Fibroblast of skin of back (primary cell): ENCODE results near the gene ELMOD3.
"Not testable (repeated sequence)": the region's sequence is repeated elsewhere in the genome, so short reads cannot be mapped to it uniquely, and the experiment has no call there.

Experiments used
- DNase-seq: peaks from one replicate; pipeline ENCODE4 v3.0.0-alpha.2; 2013

Gene ELMOD3

DNA sequence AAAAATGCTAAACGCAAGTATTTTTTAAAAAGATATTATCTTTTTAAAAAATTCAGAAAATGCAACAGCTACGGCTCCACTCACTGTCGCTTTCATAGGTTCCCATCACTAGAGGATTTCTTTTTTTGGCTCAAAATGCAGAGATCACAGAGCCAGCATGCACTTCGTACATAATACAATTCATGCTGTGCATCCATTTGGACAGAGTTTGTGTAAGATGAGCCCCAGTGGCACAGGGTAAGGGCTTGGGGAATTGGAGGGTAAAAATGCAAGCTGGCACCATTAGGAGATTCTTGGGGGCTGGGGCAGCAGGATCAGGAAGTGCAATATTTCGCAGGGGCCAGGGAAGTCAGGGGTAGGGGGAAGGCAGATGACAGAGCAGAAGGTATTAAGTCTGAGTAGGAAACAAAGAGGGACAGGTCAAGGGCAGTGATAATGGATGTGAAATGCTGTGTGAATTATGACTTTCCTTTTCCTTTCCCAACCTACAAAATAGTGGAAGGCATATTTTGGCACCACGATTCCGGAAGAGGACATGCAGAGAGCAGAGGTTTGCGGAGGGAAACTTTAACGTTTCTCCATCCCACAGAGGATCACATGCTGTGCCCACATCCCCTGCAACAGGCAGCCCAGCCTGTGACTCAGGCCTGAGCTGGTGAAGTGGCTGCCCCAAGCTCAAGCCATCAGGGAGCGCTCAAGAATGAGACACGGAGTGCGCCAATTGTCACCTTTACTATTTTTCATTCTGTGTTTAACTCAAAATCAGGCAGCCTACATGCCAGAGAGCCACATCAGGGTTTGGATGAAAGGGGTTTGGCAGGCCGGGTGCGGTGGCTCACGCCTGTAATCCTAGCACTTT is 50.9 kb downstream of the ELMOD3 start:
- peak; percentile 79 for DNase-seq

DNA sequence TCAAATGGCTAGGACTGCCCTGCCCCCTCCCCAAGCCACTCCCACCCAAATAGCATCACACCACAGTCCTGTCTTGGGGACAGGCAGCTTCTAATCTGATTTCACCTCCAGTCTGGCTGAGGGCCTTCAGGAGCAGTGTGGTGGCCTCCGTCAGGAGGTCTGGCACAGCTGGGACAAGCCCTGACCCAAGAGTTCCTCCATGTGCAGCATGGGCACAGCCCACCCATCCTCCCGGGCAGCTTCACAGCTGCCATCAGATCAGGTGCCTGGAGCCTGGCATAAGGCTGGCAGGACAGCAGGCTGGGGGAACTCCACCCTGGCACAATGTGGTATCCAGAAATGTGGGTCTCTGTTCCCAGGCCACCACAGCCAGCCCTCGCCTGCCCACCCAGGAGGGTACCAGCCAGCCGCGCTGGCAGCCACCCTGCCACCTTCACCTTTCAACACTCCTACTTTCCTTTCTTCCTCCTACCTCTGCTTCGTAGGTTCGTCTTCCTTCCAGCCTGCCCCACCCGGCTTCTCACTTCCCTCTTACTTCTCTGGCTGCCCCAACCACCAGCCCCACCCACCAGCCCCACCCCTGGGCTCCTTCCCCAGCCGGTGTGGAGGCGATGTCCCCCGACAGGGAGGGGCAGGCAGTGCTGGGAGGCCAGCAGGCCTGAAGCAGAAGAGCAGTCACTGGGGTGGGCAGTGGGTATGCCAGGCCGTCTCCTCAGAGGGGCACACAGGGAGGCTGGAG is 55.4 kb downstream of the ELMOD3 start, which contains the start of gene CAPG:
TSS of gene CAPG (minus strand) at position 522 of the 739 bp plus-strand sequence. CDS start 8,221 bp downstream, outside the sequence.
- DNase-seq: no peak

DNA sequence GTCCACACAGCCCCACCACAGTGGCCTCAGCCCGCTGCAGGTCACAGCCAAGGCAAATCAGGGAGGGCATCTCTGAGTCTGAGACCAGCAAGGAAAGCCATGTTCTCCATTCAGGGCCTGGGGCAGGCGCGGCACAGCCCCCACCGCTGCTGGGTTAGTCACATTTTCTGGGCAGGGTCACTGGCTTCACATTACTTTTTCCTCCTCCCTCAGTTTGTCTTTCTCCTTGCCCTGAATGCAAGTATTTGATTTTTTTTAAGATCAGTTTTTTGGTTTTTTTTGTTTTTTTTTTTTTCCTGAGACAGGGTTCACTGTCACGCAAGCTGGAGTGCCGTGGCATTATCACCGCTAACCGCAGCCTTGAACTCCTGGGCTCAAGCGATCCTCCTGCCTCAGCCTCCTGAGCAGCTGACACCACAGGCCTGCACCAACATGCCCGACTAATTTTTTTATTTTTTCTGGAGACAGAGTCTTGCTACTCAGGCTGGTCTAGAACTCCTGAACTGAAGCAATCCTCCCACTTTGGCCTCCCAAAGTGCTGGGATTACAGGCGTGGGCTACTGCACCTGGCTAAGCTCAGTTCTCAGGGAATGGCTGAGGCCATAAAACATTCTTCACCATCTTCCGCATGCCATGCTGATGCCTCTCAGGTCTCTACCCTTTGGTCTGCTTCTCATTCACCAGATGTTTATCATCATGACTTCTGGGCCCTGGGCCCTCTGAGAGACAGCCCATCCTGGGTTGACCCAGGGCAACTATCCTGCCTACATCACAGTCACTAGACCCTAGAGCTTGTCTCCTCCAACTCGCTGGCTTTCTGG is 56.2 kb downstream of the ELMOD3 start:
- DNase-seq: no peak

GRCh38 chr2:85411405-85411748 is 56.8 kb downstream of the ELMOD3 start:
- DNase-seq: no peak

DNA sequence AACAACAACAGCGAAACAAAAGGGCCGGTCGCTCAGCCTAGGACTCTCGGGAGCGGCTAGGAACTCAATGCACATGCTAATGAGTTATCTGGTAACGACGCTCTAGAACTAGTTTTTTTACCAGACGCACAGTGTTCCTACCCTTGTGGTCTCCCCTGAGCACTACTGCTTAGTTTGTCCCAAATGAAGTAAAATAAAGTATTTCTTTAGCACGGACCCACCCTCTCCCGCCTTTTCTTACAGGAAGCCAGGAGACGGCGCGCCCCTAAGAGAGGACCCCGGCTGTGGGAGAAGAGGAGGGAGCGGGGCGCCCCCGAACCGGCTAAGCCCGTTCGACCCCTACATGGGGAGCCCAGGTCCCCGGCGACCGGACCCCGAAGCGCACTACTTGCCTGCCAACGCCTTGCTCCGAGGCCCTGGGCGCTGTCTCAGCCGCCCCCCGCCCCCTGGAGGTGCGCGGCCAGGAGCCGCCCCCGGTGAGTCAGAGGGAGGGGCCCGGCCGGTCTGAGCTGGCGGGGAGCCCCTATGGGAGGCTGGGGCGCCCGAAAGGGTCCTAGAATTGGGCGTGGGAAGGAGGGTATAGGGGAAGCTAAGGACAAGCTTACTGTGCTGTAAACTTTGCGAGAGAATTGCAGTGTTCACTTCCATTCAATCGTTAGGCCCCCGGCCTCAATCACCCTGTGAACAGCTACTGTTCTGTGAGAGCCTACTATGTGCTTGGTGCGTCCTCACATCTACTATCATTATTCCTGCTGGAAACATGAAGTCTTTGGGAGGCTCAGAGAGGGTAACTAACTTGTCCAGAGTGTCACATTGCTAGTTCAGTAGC is 59.2 kb downstream of the ELMOD3 start:
- peak; percentile 46 for DNase-seq

DNA sequence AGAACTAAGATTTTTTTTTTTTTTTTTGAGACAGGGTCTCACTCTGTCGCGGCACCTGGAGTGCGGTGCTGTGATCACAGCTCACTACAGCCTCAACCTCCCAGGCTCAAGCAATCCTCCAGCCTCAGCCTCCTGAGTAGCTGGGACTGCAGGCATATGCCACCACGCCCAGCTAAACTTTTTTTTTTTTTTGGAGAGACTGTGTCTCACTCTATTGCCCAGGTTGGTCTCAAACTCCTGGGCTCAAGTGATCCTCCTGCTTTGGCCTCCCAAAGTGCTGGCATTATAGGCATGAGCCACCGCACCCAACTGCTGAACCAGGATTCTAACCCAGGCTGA is 59.8 kb downstream of the ELMOD3 start:
- DNase-seq: not testable (repeated sequence)

GRCh38 chr2:85414761-85415553 is 60.4 kb downstream of the ELMOD3 start:
- DNase-seq: no peak

- no peak for DNase-seq
Measured at GRCh38 chr2:85415980-85416650, 61.5 kb downstream of the ELMOD3 start.

DNA sequence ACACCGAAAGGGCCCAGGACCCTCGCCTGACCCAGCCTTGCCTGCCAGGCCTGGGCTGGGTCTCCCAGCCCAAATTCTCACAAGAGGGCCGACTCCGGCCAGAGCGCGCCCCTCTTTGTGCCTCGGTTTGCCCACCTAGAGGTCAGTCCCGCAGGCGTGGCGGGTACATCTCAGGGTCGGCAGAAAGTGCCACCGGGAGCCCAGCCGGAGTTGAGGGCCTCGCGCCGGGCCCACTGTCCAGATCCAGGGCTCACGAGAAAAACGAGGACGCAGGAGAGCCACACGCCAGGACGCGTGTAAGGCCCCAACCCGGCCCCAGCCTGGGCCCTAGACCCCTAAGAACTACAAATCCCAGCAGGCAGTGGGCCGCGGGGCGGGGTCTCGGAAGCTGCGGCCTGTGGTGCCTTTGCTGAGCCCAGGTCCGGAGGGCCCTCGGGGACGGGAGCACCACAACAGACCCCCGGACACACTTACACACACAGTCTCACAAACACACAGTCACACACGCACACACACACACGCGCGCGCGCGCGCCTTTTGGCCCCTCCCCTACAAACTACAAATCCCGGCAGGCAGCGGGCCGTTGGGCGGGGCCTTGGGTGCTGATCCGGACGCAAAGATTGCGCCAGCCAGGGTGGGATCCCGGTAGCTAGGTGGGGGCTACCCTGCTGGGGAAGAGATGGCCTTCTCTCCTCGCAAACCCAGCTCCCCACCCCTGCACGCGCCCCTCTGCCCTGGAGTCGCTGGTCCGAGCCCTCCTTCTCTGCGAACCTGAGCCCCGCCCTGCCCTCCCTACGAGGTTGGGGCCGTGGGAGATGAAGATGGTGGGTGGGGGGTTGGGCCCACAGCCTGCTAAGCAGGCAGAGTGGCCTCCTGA is 63.8 kb downstream of the ELMOD3 start, which contains the start of gene SH2D6:
TSS of gene SH2D6 (plus strand) at position 583 of the 877 bp plus-strand sequence. CDS start 10,752 bp downstream, outside the sequence.
- DNase-seq: peak; percentile 89

DNA sequence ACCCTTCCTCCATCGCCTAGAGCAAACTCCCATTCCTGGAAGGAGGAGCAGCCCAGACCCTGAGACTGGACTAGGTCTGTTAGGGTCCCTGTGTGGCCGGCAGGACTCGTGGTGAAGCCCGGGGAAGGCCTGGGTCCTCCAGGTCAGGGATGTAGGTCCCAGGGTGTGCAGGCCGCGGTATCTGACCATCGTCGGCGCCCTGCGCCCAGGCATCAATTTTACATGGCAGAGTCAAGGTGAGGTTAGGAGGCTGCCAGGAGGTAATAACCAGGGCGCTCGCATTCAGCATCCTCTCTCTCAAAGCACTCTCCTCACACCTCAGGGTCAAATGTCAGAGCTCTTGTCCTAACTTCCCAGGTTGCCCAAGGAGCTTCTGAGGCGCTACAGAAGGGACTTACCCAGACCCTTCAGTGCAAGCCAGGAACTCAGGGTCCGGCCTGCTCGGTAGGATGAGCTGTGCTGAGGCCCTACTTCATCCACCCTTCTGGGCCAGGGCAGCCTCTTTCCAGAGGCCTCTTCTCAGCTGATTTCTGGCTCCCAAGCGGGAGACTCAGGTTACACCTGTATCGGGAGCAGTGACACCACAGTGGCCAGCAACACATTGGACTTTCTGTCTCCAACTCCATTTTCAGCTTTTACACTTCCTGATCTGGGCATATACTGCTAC is 64.6 kb downstream of the ELMOD3 start:
- DNase-seq: no peak

GRCh38 chr2:85420536-85421259 is 66.1 kb downstream of the ELMOD3 start:
- DNase-seq: peak; percentile 80

DNA sequence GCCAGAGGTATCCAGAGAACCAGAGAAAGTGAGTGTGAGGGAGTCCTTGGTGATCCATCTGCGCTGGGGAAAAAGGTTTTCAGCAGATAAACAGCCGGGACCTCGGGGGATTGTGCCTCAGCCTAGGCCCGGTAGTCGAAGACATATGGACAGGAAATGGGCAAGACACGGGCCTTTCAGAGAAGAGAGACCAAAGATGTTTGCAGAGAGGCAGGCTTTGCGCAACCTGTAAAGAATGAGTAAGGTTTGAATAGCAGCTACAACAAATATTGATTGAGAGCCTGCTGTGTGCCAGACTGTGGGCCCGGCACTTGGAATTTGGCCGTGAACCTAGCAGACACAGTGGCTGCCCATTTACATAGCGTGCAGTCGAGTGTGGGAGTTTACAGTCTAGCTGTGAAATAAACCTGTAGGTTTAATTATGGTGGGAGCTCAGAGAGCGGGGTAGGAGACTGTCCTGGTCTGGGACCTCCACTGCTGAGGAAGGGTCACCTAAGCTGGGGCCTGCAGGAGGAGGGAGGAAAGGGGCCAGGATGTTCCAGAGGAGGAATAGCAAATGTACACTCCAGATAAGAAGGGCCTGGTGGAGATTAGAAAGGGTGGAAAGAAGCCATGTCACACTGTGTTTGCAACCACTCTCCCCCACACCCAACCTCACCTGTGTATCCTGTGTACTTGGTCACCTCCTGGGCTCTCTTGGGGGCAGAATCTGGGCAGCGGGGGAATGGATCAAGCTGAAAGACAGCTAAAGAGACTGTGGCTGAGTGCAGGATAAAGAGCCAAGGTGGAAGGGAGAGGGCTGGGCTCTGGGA is 66.9 kb downstream of the ELMOD3 start:
- DNase-seq: peak; percentile 28

- DNase-seq: no peak
Measured at GRCh38 chr2:85422072-85422457, 67.5 kb downstream of the ELMOD3 start.

- DNase-seq: no peak
Measured at GRCh38 chr2:85423525-85423924, 69.0 kb downstream of the ELMOD3 start.

DNA sequence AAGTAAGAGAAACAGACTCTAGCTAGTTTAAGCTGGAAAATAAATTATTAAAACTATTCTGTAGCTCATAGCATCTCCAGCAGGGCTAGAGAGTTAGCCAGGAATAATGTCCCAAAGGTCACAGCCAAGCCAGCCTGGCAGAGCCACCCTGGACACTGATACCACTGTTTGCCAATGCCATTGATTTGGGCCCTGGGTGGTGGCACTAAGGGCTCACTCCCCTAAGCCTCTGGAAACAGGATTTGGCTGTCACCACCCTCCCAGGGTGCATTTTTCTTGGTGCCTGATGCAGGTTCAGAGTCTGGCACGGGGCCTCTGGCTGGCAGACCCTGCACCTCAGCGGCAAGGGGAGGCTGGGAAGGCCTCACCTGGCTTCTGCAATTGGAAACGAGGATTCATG is 71.0 kb downstream of the ELMOD3 start:
- DNase-seq: no peak

DNA sequence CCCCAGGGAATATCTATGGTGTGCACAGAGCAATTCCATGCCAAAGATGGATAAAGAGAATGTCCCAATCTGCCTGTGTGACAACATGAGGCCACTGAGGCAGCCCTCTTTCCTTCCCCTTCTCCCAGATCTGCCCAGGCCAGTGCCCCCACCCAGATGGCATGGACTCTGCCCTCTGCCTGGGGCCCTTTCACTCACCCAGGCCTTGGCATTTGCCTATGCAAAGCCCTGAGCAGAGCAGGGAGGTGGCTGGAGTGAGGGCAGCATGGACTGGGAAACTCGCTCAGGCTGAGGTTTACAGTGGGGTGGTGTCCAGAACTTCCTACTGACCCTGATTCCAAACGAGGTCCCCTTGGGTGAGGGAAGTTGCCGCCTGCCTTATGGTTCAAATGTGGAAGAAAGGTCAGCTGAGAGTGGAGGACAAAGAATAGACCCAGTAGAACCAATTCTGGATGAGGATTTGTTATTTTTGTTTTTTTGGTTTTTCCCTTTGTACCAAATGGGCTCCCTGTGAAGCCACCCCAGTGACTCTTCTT is 72.8 kb downstream of the ELMOD3 start:
- DNase-seq: no peak

- no peak for DNase-seq
Measured at GRCh38 chr2:85428343-85428881, 73.8 kb downstream of the ELMOD3 start.
